Ureter (tissue), 1 donor: ENCODE results near the gene AFMID. TPM values are rescaled to one million over a fixed set of nuclear protein-coding genes. Genes with fewer than 3 reads are reported as not detected.
"Not testable (repeated sequence)": the region's sequence is repeated elsewhere in the genome, so short reads cannot be mapped to it uniquely, and the experiment has no call there.

Experiments
- DNase-seq: peaks from one replicate; pipeline ENCODE4 v3.0.0-alpha.2; 2020; ENCODE audit warnings: low spot score
- total RNA-seq: library from RNA; stranded (reverse); gene quantifications from one replicate; pipeline ENCODE4 v1.2.4, GENCODE V29; 2023
- donor health status: DM: yes; HTN: yes; CAD: no.

Gene AFMID
- total RNA-seq, 1 donor from 2014 or later = 48.5 TPM

DNA sequence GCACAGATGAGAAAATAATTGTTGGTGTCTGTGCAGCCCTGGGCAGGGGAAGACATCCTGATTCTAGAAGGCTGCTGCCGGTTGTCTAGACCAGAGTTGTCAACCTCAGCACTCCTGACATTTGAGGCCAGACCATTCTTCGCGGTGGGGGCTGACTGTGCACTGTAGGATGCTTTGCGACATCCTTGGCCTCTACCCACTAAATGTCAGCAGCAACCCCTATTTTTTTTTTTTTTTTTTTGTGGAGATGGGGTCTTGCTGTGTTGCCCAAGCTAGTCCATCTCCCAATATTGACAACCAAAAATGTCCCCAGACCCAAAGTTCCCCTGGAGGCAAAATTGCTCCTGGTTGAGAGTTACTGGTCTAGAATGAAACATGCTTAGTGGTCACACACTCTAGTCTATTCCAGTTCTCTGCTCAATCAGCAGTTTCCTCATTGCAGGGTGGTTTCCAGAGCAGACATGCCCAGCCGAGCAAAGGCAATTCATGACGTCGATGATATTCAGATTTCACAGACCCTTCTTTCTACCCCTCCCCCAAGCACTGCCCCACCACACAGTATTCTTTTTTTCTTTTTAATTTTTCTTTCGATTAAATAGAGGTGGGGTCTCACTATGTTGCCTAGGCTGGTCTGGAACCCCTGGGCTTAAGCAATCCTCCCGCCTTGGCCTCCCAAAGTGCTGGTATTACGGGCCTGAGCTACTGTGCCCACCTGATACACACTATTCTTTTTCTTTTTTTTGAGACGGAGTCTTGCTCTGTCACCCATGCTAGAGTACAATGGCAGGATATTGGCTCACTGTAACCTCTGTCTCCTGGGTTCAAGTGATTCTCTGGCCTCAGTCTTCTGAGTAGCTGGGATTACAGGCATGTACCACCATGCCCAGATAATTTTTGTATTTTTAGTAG is 32.0 kb upstream of the AFMID start:
- no peak for DNase-seq

DNA sequence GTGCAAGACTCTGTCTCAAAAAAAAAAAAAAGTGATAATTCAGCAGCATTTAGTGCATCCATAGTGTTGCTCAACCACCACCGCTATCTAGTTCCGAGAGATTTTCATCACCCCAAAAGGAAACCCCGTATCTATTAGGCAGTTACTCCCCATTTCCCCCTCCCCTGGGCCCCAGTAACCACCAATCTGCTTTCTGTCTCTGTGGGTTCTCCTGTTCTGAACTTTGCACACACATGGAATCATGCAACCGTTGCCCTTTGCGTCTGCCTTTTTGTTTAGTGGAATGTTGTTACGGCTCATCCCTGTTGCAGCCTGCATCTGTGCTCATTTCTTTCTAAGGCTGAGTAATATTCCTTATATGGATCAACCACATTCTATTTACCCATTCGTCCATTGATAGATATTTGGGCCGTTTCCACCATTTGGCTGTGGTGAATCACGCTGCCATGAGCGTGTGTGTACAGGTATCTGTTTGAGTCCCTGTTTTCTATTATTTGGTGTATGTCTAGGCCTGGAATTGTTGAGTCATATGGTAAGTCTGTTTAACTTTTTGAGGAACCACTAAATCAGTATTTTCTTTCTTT is 27.5 kb upstream of the AFMID start:
- DNase-seq = no peak

DNA sequence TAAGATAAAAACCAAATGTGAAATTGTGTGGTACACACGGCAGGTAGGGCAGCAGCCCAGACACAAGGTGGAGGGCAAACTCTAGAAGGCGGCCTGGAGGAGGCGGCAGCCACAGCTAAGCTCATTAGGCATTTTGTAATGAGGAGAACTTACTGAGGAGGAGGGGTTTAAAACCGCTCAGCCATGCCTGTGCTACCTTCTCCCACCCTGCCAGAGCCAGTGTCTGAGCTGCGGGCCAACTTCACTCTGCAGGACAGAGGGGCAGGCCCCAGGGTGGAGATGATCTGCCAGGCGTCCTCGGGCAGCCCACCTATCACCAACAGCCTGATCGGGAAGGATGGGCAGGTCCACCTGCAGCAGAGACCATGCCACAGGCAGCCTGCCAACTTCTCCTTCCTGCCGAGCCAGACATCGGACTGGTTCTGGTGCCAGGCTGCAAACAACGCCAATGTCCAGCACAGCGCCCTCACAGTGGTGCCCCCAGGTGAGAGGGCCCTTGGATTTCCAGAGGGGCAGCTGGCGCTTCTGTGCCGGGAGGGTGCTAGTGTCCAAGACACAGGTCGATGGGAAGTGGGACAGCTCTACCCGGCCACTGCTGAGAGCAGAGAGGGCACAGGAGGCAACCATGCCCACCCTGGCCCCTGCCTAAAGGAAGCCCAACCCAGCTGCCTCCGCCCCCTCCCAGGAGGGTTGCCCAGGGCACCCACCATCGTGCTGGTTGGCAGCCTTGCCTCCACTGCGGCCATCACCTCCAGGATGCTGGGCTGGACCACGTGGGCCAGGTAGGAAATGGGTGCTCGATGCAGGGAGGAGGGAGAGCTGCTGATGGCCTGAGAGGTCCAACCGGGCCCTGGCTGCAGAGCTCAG is 23.0 kb upstream of the AFMID start:
- DNase-seq = no peak

DNA sequence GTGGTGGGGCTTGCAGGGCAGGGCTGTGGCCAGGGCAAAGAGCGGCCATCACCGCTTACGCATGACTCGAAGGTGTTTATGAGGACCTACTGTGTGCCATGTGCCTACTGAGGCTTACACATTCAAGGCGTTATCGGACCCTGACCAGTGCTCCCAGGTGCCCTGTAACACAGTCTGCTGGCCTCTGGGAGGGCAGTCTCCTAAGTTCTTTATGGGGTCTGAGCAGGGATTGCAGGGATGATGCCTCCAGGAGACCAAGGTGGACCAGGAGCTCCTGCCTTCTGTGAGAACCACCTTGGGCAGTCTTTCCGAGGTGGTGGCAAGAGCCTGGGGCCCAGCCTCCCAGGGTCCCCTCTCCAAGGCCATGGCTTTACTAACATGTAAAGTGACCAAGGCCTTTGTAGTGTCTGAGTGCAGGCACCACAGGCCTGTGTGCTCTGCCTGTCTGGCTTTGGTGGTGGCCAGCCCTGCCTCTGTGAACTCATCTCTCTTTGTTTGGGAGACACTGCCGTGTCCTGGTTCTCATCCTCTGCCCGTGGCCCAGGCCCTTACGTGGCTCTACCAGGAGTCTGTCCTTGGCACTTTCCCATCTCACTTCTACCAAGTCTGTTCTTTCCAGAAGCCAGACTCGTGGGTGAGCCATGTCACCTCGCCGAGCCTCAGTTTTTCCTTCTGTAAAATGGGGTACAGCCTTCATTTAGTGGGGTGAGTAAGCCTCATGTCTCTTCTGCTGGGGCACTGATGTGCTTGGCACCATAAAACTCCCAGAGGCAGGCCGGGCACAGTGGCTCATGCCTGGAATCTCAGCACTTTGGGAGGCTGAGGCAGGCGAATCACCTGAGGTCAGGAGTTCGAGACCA is 22.2 kb upstream of the AFMID start:
- no peak for DNase-seq

DNA sequence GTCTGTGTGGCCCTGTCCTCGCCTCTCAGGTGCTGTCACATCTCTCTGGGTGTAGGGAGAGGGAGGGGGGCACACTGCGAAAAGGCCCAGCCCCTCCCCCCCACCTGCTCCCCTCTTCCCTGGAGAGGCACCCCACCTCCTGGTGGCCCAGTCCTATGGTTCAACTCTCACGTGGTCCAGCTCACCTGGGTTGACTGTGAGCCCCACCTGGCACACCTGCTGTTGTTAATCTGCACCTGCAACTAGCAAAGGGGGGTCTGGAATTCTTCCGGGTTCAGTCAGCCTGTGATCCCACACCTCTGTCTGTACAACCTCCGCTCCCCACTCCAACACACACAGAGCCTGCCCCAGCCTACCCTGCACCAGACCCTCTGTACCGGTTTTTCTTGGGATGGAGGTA is 20.7 kb upstream of the AFMID start:
- DNase-seq = no peak

DNA sequence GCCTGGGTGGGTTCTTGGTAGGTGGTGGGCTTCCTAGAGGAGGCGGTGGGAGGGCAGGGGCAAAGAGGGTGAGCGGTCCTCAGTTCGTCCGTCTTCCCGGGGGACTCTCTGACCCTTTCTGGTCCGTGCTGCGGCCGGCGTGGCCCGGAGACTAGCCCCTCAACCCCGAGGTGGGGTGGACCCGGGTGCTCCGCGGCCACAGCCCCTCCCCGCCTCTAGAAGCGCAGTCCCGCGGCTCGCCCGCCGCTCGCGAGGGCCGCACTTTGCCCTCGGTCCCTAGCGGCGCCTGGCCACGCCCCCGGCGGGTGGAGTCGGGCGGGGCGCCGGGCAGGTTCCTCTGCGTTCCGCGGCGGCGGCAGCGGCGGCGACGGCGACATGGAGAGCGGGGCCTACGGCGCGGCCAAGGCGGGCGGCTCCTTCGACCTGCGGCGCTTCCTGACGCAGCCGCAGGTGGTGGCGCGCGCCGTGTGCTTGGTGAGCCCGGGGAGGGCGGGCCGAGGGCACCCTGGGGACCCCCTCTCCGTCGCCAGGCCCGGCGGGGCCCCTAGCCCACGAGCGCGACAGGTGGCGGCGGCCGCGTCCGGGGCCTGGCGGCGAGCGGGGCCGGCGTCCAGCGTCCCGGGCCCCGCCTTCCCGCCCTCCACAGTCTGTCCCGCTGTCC is 18.8 kb upstream of the AFMID start, which contains the start of gene SYNGR2:
TSS of gene SYNGR2 (plus strand) at position 340 of the 661 bp plus-strand sequence. CDS start at position 376, 36 bp downstream.
- DNase-seq = peak; percentile 81

DNA sequence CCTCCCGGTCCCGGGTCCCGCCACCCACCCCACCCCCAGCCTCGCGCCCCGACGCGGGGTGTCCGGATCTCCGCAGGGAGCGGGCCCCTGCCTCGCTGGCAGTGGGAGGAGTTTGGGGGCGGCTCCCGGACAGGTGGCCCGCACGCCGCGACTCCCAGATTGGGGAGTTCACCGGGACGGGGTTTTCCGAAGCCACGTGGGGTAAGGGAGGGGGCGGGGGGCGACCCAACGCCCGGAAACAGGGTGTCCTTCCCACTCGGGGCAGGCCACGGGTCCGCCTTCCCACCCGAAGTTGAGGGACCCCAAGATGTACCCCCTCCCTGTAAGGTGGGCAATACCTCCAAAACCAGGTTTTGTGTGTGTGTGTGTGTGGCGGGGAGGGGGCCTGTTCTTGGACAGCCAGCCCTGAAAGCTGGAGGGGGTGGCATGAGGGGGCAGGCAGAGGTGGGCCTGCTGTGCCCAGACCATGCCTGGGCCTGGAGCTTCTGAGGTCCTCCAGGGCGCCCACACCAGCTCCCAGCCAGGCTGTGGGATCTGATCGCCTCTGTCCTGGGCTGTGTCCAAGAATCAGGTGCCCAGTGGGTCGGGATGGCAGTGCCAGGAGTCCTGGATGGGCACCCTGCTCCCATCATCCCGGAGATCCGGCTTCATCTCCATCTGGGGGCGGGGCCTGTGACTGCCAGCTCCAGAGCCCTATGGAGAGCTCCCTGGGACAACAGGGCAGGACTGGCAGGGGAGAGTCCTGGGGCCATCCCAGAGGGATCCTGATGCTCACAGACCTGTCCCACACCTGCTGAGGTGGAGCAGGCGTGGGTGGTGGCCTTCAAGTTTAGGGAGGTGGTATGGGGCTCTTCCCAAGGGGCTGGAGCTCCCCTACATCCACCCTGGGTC is 18.0 kb upstream of the AFMID start:
- no peak for DNase-seq

DNA sequence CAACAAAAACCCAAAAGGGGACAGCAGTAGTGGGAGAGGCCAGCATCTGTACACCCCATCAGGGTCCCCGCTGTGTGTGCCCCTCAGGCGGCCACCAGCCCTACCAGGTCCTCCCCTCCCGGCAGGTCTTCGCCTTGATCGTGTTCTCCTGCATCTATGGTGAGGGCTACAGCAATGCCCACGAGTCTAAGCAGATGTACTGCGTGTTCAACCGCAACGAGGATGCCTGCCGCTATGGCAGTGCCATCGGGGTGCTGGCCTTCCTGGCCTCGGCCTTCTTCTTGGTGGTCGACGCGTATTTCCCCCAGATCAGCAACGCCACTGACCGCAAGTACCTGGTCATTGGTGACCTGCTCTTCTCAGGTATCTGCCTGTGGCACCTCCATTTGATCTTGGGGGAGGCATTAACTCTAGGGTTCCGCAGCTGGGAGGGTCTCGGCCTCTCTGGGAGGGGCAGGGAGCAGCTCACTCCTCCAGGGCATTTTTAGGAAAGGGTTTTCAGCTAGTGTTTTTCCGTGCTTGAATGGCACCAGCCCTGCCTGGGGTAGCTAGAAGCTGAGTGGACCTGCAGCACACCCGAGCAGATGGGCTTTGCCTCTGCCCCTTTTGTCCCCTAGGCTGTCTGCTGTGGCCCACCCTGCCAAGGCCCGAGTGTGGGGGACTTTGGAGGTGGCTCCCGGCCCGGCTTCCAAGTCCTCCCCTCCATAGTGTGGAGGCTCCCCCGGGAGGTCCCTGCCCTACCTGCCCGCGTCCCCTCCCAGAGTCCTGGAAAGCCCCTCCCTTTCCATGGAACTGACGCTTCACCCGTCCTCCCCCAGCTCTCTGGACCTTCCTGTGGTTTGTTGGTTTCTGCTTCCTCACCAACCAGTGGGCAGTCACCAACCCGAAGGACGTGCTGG is 16.2 kb upstream of the AFMID start:
- no peak for DNase-seq

DNA sequence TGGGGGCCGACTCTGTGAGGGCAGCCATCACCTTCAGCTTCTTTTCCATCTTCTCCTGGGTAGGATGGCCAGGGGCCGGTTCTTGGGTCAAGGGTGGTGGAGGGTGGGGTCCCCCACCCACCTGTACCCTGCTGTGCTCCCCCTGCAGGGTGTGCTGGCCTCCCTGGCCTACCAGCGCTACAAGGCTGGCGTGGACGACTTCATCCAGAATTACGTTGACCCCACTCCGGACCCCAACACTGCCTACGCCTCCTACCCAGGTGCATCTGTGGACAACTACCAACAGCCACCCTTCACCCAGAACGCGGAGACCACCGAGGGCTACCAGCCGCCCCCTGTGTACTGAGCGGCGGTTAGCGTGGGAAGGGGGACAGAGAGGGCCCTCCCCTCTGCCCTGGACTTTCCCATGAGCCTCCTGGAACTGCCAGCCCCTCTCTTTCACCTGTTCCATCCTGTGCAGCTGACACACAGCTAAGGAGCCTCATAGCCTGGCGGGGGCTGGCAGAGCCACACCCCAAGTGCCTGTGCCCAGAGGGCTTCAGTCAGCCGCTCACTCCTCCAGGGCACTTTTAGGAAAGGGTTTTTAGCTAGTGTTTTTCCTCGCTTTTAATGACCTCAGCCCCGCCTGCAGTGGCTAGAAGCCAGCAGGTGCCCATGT is 15.4 kb upstream of the AFMID start:
- DNase-seq = not testable (repeated sequence)

DNA sequence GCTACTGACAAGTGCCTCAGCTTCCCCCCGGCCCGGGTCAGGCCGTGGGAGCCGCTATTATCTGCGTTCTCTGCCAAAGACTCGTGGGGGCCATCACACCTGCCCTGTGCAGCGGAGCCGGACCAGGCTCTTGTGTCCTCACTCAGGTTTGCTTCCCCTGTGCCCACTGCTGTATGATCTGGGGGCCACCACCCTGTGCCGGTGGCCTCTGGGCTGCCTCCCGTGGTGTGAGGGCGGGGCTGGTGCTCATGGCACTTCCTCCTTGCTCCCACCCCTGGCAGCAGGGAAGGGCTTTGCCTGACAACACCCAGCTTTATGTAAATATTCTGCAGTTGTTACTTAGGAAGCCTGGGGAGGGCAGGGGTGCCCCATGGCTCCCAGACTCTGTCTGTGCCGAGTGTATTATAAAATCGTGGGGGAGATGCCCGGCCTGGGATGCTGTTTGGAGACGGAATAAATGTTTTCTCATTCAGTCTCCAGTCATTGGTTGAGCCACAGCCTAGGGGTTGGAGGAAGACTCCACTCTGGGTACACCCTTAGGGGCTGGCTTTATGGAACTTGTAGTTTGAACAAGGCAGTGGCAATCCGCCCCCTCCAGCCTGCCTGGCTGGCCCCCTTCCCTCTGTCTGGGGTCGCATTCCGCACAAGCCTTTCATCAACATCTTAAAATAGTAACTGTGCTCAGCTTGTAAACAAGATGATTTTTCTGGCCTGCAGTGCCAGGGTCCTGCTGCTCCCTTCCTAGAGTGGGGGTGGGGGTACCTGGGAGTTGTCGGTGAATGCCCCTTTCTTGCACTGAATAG is 14.7 kb upstream of the AFMID start:
- DNase-seq = no peak

DNA sequence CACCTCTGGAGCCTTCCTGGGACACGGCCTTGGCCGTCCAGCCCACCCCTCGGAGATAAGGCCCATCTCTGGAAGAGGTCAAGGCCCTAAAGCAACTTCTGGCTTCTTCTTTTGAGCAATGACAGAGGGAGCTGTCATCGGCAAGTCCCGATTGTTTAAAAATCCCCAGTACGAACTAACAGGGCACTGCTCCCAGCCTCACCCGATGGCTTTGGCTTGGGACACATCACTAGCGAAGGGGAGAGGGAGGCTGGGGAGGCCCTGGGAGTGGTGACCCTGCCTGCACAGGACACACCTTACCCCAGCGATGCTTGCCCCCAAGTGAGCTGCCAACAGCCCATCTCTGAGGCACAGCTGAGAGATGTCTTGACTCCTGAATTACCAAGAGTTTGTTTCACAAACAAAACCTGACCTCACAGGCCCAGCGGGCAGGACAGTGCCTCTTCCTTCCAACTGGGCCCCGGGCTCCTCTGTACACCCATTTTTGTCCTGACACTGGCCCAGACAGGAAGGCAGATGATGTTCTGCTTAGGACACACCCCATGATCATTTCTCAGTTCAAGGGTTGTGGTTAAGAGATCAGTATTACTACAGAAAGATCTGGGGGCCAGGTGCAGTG is 14.0 kb upstream of the AFMID start:
- DNase-seq = no peak

DNA sequence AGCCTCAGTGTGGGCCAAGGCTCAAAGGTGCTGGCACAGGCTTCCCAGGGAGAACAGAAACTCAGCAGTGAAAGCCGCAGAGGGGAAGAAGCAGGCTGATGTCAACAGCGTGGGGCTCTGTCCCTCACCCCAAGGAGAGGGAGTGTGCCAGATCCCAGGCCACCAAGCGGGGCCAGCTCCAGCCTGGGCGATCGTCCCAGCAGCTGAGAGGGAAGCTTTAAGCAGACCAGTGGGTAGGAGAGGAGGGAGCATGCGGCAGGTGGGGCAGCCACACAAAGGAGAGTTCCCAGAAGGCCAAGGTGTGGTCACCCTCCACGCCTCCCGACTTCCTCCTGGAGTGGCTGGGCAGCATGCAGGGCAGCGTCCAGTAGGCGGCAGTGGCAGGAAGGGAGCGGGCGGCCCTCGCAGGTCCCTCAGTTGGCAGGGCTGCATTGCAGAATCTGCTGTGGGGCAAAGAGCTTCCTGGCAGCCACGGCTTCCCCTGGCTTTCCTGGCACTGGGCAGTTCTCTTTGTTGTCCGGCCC is 12.8 kb upstream of the AFMID start:
- DNase-seq = peak; percentile 88

DNA sequence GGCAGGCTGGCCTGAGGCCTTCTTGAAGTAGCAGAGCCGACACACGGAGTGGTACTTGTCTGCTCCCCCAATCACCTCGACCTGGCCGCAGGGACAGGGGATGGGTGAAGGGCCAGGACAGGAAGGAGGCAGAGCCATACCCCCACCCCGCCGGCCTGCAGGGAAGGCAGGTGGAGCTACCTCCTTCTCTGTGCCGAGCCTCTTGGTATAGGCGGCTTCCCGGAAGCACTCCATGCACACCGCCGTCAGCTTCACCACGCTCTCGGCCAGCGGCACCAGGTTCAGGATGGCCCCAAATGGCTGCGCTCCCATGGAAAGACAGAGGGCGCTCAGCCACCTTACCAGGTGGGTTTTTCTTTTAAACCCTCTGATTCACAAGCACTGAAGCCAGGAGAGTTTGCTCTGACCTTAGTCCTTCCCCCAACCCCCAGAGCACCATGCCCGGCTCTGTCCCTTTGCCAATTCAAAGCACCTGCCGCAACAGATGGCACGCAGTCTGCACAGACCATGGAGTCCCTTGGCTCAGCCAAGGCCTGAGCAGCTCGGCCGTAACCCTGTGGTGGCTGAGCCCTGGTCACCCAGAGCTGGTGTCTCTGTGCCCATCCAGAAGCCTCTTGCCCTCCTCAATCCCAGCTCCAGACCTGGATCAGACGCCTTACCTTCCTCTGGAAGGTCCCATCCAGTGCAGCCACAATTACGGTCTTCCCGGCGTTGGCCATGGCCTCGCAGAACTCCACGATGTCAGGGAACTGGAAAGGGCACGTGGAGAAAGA is 12.1 kb upstream of the AFMID start:
- DNase-seq = no peak

DNA sequence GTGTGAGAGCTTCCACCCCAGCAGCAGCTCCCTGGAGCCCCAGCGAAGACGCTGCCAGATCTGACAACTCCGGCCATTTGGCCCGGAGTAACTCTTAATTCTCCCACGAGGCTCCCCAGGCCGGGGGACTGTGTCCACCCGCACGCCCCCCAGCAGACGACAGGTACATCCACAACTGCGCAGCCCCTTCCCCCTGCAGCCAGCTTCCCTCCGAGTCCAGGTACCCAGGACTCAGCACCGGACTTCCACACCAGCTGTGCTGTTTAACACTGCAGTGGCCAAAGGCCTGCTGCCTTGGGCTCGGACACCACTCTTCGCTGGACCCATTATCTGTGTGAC is 11.6 kb upstream of the AFMID start:
- DNase-seq = no peak

DNA sequence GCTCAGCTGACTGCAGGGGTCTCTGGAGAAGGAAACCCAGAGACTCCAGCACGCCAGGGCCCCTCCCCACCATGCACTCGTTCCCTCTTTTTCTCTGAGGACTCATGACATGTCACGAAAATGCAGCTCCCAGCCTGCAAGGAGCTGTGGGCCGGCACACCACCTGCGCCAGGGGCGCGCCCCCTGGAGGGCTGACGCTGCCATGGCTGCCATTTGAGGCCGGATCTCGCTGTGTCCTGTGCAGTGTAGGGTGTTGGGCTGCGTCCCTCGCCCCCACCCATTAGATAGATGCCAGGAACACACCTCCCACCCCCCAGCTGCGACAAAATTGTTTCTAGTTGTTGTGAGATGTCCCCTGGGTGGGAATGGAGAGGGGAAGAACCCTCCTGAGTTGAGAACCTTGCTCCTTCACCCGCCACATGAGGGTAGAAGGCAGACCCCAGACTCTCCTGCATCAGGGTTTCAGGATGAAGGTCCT is 10.6 kb upstream of the AFMID start:
- DNase-seq = peak; percentile 79

DNA sequence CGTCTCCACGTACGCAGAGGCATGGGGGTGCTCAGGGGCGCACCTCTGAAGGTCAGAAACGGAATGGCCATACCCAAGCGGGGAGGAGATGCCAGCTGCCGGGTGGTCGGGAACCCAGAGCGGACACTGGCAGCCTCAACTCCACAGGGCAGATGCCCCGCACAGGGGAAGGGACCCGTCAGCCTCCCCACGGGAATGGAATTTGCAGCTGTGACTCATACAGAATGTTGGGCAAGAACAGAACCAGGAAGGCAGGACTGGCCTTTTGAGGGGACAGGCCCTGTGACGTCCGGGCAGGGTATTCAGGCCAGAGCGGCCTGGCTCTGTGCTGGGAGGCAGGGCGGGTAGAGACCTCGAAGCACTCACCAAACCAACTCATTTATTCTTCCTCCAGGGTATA is 7.8 kb upstream of the AFMID start:
- DNase-seq = no peak
